Measurements from ENCODE around the gene SCGB3A1. TPM values are rescaled to one million over a fixed set of nuclear protein-coding genes. Genes with fewer than 3 reads are reported as not detected.

SCGB3A1 gene
- polyA plus RNA-seq, 2 donors = 1.0 to 6.1 TPM

DNA sequence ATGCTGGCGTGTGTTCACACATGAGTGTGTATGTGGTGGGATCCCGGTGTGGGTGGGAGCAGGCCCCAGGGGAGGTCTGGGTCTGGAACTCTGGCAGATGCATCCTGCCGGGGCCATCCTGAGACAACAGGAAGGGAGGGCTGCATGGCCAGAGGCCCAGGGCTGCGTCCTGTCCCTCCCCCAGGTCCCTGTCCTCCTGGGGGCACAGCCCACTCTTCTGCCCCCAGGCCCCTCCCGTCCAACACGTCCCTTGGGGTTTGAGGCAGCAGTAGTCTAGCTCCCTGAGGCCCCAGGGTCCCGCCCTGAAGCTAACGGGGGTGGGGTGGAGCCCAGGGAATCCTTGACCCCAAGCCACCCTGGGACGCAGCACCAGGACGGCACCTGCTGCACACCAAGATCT lies 41.5 kb upstream of the SCGB3A1 start:
- H3K27me3 ChIP-seq (ENCODE audit: control insufficient read depth in 1 of 2, insufficient read depth in 2 of 2, low read length in 2 of 2) = no peaks in the 10 kb centered on the region
- WGBS, 2 donors = 59 to 67% methylated on average over 10 of the region's 10 CpGs

DNA sequence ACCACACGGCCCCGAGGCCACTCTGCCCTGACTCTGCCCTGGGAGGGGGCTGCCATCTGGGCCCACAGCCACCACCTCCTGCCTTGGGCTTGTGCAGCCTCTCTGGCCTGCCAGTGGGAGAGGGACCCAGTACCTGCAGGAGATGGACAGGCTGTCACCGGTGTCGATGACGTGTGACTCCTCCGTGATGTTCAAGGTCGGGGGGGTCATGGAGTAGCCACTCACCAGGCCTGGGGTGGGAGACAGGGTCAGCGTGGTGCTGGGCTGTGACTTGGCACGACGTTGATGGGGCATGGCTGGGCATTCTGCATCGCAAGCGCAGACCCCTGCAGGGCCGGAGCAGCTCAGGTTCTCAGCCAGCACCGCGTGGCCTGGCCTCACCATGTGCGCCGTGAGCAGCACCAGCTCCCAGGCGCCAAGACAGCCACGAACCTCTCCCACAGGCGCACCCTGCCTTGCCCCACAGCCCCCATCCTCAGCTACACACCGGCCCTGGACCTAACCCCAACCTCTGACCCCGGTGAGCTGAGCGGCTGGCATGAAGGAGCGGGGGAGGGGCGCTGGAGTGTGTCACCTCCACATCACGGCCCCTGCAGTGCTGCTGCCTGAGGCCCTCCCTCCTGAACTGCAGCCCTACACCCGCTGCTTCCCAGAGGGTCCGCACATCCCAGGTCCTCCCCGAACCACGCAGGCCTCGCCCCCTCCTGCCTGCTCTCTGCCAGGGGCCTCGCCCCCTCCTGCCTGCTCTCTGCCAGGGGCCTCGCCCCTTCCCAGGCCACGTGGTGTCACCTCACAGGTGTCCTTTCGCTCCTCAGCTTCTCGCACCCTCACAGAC lies 40.5 kb upstream of the SCGB3A1 start:
- 69 to 75% methylated on average over 34 to 36 of the region's 36 CpGs for WGBS, 2 donors
- Histone ChIP-seq H3K4me1 (ENCODE audit: control insufficient read depth in 2 of 2, insufficient read depth in 2 of 2, low read length in 1 of 2) (no peaks in the 10 kb centered on the region), H3K27me3 (ENCODE audit: control insufficient read depth in 1 of 2, insufficient read depth in 2 of 2, low read length in 2 of 2) (no peaks in the 10 kb centered on the region), H3K36me3 (ENCODE audit: control insufficient read depth in 2 of 2, insufficient read depth in 2 of 2, low read length in 1 of 2) (no peaks in the 10 kb centered on the region), H3K9me3 (ENCODE audit: control insufficient read depth in 2 of 2, insufficient read depth in 1 of 2, low read depth in 1 of 2, low read length in 1 of 2) (peaks cover 0 to 2% of the 10 kb centered on the region in 2 donors), H3K4me3 (ENCODE audit: low read depth in 1 of 2, low read length in 2 of 2) (no peak overlapping the region), H3K27ac (ENCODE audit: low read depth in 2 of 2, low read length in 1 of 2) (no peak overlapping the region)

More for the DNA sequence above, 41.5 kb upstream of the SCGB3A1 start:
- H3K4me3 ChIP-seq (ENCODE audit: low read depth in 1 of 2, low read length in 2 of 2) = no peak overlapping the region
- H3K4me1 ChIP-seq (ENCODE audit: control insufficient read depth in 2 of 2, insufficient read depth in 2 of 2, low read length in 1 of 2) = no peaks in the 10 kb centered on the region
- no peaks in the 10 kb centered on the region for H3K36me3 ChIP-seq (ENCODE audit: control insufficient read depth in 2 of 2, insufficient read depth in 2 of 2, low read length in 1 of 2)
- peaks cover 0 to 2% of the 10 kb centered on the region in 2 donors for H3K9me3 ChIP-seq (ENCODE audit: control insufficient read depth in 2 of 2, insufficient read depth in 1 of 2, low read depth in 1 of 2, low read length in 1 of 2)
- H3K27ac ChIP-seq (ENCODE audit: low read depth in 2 of 2, low read length in 1 of 2) = no peak overlapping the region

DNA sequence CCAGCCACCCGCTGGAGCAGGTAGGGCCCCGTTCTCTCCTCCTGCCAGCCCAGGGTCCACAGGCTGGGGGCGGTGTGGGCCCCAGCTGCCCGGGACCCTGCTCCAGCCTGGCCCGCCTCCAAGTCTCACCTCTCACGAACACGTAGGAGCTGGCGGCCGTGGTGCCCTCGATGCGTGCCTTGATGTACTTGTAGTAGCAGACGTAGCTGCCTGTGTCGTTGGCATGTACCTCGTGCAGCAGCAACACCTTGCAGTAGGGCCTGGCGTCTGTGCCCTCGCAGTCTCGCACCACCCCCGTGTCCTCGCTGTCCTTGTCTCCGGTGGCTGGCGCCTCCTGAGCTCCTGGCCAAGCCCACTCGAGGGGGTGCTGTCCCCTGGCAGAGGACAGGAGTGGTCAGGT lies 39.1 kb upstream of the SCGB3A1 start:
- H3K4me3 ChIP-seq (ENCODE audit: low read depth in 1 of 2, low read length in 2 of 2) = no peak overlapping the region
- no peak overlapping the region for H3K27ac ChIP-seq (ENCODE audit: low read depth in 2 of 2, low read length in 1 of 2)
- no peaks in the 10 kb centered on the region for H3K36me3 ChIP-seq (ENCODE audit: control insufficient read depth in 2 of 2, insufficient read depth in 2 of 2, low read length in 1 of 2)
- WGBS, 2 donors = 87 to 89% methylated on average over 21 to 22 of the region's 22 CpGs
- H3K9me3 ChIP-seq (ENCODE audit: control insufficient read depth in 2 of 2, insufficient read depth in 1 of 2, low read depth in 1 of 2, low read length in 1 of 2) = peaks cover 0 to 2% of the 10 kb centered on the region in 2 donors
- H3K27me3 ChIP-seq (ENCODE audit: control insufficient read depth in 1 of 2, insufficient read depth in 2 of 2, low read length in 2 of 2) = no peaks in the 10 kb centered on the region
- H3K4me1 ChIP-seq (ENCODE audit: control insufficient read depth in 2 of 2, insufficient read depth in 2 of 2, low read length in 1 of 2) = no peaks in the 10 kb centered on the region

DNA sequence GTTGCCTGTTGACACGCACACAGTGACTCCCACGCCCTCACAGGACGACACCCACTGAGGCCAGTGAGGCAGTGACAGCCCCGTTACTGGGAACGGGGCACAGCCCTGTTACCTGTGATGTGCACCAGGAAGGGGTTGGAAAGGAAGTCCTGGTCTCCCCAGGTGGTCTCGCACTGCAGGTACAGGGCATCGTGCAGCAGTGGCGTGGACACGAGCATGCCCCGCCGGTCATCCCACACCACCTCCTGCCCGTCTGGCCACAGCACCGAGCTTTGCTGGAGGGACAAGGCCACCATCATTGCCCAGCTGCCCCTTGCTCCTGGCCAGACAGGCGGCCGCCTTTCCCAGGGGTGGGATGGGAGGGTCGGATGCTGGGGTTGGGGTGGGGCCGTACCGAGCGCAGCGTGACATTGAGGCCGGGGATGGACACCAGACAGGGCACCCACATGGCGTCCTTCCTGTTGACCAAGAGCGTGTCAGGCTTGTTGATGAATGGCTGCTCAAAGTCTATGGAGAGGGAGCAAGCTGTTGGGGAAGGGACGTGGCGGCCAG lies 38.6 kb upstream of the SCGB3A1 start:
- no peaks in the 10 kb centered on the region for H3K27me3 ChIP-seq (ENCODE audit: control insufficient read depth in 1 of 2, insufficient read depth in 2 of 2, low read length in 2 of 2)
- WGBS, 2 donors = 84 to 87% methylated on average over 25 of the region's 25 CpGs
- no peaks in the 10 kb centered on the region for H3K4me1 ChIP-seq (ENCODE audit: control insufficient read depth in 2 of 2, insufficient read depth in 2 of 2, low read length in 1 of 2)
- no peak overlapping the region for H3K27ac ChIP-seq (ENCODE audit: low read depth in 2 of 2, low read length in 1 of 2)
- H3K4me3 ChIP-seq (ENCODE audit: low read depth in 1 of 2, low read length in 2 of 2) = no peak overlapping the region
- peaks cover 0 to 2% of the 10 kb centered on the region in 2 donors for H3K9me3 ChIP-seq (ENCODE audit: control insufficient read depth in 2 of 2, insufficient read depth in 1 of 2, low read depth in 1 of 2, low read length in 1 of 2)
- no peaks in the 10 kb centered on the region for H3K36me3 ChIP-seq (ENCODE audit: control insufficient read depth in 2 of 2, insufficient read depth in 2 of 2, low read length in 1 of 2)

DNA sequence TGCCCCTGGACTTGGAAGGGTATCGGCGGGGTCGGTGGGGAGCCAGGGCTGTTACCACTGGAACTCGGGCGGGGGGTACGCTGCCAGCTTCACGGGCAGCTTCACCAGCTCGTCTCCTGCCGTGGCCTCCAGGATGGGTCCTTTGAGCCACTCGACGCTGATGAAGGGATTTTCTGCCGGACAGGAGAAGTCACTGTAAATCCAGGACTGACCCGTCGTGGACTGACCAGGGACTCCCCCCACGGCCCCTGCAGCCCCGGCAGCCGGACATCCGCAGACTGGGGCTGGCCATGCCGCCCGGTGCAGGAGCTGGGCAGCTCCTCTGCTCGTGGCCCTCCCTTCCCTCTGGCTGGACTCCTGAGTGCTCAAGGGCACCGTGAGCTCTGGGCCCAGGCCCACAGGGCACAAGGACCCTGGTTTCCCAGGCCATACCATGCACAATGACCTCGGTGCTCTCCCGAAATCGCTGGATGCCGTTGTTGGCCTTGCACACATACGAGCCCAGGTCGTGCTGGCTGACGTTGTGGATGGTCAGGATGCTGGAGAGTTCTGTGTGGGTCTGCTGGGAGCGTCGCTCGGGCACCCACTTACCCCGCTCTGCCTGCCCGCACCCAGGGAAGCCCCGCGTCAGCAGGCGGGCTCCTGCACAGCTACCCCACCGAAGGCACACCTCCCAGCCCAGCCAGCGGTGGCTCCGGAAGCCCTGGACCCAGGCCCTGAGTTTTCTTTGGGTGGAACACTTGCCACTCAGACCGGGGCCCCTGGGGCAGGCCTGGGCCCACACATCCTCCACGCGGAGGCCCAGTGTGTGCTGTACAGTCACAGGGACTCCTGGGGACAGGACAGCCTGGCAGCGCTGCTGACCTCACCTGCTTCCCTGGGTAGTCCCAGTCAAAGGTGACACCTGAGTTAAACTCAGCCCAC lies 37.8 kb upstream of the SCGB3A1 start:
- 84% methylated on average over 43 to 44 of the region's 44 CpGs for WGBS, 2 donors

DNA sequence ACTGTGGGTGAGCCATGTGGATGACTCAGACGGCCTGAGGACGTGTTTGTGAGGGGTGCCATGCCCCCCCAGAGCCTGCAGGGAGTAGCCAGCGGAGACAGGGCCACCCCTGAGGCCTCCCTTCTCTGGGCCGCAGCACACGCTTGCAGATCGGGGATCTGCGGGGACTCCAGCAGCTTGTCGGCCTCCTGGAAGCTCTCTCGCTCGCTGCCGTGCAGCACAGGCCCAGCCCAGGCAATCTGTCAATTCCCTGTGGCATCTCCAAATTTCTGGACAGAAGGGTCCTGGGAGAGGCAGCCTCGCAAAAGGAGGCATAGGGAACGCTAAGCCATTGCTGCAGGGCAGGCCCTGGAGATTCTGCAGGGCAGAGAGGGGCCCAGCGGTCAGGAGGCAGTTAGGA lies 36.9 kb upstream of the SCGB3A1 start:
- no peak overlapping the region for H3K4me3 ChIP-seq (ENCODE audit: low read depth in 1 of 2, low read length in 2 of 2)
- H3K9me3 ChIP-seq (ENCODE audit: control insufficient read depth in 2 of 2, insufficient read depth in 1 of 2, low read depth in 1 of 2, low read length in 1 of 2) = peaks cover 0 to 2% of the 10 kb centered on the region in 2 donors
- no peaks in the 10 kb centered on the region for H3K27me3 ChIP-seq (ENCODE audit: control insufficient read depth in 1 of 2, insufficient read depth in 2 of 2, low read length in 2 of 2)
- H3K27ac ChIP-seq (ENCODE audit: low read depth in 2 of 2, low read length in 1 of 2) = no peak overlapping the region
- no peaks in the 10 kb centered on the region for H3K36me3 ChIP-seq (ENCODE audit: control insufficient read depth in 2 of 2, insufficient read depth in 2 of 2, low read length in 1 of 2)
- no peaks in the 10 kb centered on the region for H3K4me1 ChIP-seq (ENCODE audit: control insufficient read depth in 2 of 2, insufficient read depth in 2 of 2, low read length in 1 of 2)
- WGBS, 2 donors = 58 to 59% methylated on average over 14 of the region's 14 CpGs

More for the DNA sequence above, 37.8 kb upstream of the SCGB3A1 start:
- no peak overlapping the region for H3K27ac ChIP-seq (ENCODE audit: low read depth in 2 of 2, low read length in 1 of 2)
- no peaks in the 10 kb centered on the region for H3K27me3 ChIP-seq (ENCODE audit: control insufficient read depth in 1 of 2, insufficient read depth in 2 of 2, low read length in 2 of 2)
- H3K4me1 ChIP-seq (ENCODE audit: control insufficient read depth in 2 of 2, insufficient read depth in 2 of 2, low read length in 1 of 2) = no peaks in the 10 kb centered on the region
- H3K36me3 ChIP-seq (ENCODE audit: control insufficient read depth in 2 of 2, insufficient read depth in 2 of 2, low read length in 1 of 2) = no peaks in the 10 kb centered on the region
- no peak overlapping the region for H3K4me3 ChIP-seq (ENCODE audit: low read depth in 1 of 2, low read length in 2 of 2)
- H3K9me3 ChIP-seq (ENCODE audit: control insufficient read depth in 2 of 2, insufficient read depth in 1 of 2, low read depth in 1 of 2, low read length in 1 of 2) = peaks cover 0 to 2% of the 10 kb centered on the region in 2 donors

DNA sequence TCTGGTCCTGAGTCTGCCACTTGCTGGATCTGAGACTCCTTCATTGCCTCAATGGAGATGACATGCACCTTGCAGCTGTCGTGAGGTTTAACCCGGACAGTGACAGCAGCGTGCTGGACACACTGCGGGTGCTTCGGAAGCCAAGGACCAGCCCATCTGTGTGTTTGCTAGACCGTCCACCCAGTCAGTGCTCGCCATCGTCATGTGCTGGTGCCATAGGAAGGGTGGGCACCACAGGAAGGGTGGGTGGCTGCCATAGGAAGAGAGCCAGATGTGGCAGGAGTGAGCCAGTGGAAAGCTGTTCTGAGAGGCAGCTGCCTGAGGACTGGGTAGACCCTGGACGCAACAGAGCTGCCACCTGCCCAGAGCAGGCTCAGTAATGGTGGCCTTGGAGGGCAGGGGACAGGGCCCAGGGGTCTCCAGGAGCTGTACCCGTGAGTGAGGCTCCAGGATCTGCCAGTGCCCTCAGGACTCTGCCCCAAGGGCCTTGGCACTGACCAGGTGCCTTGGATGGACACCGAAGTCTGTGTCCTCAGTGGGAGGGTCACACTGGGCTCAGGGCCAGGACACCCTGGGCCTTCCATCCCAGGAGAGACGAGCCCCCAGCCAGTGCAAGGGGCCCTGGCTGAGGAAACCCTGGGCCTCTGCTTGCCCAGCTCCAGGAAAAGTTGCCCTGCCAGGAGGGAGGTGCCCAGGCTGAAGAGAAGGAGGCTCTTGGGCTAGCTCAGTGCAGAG lies 36.3 kb upstream of the SCGB3A1 start:
- Histone ChIP-seq H3K36me3 (ENCODE audit: control insufficient read depth in 2 of 2, insufficient read depth in 2 of 2, low read length in 1 of 2) (no peaks in the 10 kb centered on the region), H3K4me1 (ENCODE audit: control insufficient read depth in 2 of 2, insufficient read depth in 2 of 2, low read length in 1 of 2) (no peaks in the 10 kb centered on the region), H3K27me3 (ENCODE audit: control insufficient read depth in 1 of 2, insufficient read depth in 2 of 2, low read length in 2 of 2) (no peaks in the 10 kb centered on the region), H3K27ac (ENCODE audit: low read depth in 2 of 2, low read length in 1 of 2) (no peak overlapping the region), H3K9me3 (ENCODE audit: control insufficient read depth in 2 of 2, insufficient read depth in 1 of 2, low read depth in 1 of 2, low read length in 1 of 2) (peaks cover 0 to 2% of the 10 kb centered on the region in 2 donors), H3K4me3 (ENCODE audit: low read depth in 1 of 2, low read length in 2 of 2) (no peak overlapping the region)
- WGBS, 2 donors = 79 to 84% methylated on average over 12 of the region's 12 CpGs

DNA sequence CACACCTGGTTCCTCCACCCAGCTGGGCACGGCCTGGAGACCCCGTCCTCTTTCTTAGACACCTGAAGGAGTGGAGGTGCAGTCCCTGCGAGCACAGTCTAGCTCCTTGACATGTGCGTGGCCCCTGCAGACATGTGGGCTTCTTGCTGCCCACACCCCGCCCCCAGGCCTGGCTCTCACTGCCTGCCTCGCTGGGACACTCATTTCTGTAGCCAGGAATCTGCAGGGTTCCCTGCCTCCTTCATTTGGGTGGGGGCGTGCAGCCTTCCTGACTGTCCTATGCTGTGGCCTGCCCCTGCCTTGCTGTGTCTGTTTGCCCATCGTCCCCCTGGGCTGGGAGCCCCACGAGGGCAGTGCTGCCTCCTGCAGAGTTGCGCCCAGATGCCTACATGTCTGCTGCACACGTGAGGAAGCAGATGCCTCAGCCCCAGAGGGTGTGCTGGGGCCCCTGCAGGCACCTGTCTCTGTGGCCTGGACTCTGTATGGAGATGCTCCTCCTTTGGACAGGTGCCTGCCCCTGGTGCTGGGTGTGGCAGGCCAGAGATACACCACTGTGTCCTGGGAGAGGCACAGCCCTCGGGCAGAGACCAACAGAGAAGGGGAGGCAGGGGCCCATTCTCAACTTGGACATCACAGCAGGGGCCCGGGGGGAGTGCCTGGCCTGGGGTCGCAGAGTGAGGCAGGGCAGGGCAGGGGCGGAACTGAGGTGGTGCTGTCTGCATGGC lies 35.5 kb upstream of the SCGB3A1 start:
- H3K27ac ChIP-seq (ENCODE audit: low read depth in 2 of 2, low read length in 1 of 2) = no peak overlapping the region
- peaks cover 0 to 2% of the 10 kb centered on the region in 2 donors for H3K9me3 ChIP-seq (ENCODE audit: control insufficient read depth in 2 of 2, insufficient read depth in 1 of 2, low read depth in 1 of 2, low read length in 1 of 2)
- no peaks in the 10 kb centered on the region for H3K36me3 ChIP-seq (ENCODE audit: control insufficient read depth in 2 of 2, insufficient read depth in 2 of 2, low read length in 1 of 2)
- H3K4me1 ChIP-seq (ENCODE audit: control insufficient read depth in 2 of 2, insufficient read depth in 2 of 2, low read length in 1 of 2) = no peaks in the 10 kb centered on the region
- no peaks in the 10 kb centered on the region for H3K27me3 ChIP-seq (ENCODE audit: control insufficient read depth in 1 of 2, insufficient read depth in 2 of 2, low read length in 2 of 2)
- WGBS, 2 donors = 62 to 68% methylated on average over 15 of the region's 15 CpGs
- no peak overlapping the region for H3K4me3 ChIP-seq (ENCODE audit: low read depth in 1 of 2, low read length in 2 of 2)

All from esophagus (tissue), 2 donors.